Ishikawa (cell line): ENCODE measurements around the gene PARD3.

Experiments
- CEBPB ChIP-seq: IDR thresholded peaks from 2 replicates; pipeline ENCODE4 v1.6.1; 2012
- CREB1 ChIP-seq: IDR thresholded peaks from 2 replicates; pipeline ENCODE4 v1.6.1; 2012; ENCODE audit warnings: low read depth
- EGR1 ChIP-seq: IDR thresholded peaks from 2 replicates; pipeline ENCODE4 v1.6.1; 2012
- EP300 ChIP-seq: IDR thresholded peaks from 2 replicates; pipeline ENCODE4 v1.6.1; 2012; ENCODE audit warnings: borderline replicate concordance
- FOXM1 ChIP-seq: IDR thresholded peaks from 2 replicates; pipeline ENCODE4 v1.6.1; 2012; ENCODE audit warnings: low read depth, borderline replicate concordance
- MAX ChIP-seq: IDR thresholded peaks from 2 replicates; pipeline ENCODE4 v1.6.1; 2012
- NFIC ChIP-seq: IDR thresholded peaks from 2 replicates; pipeline ENCODE4 v1.6.1; 2012
- RAD21 ChIP-seq: IDR thresholded peaks from 2 replicates; pipeline ENCODE4 v1.6.1; 2012; ENCODE audit warnings: low read depth
- REST ChIP-seq: IDR thresholded peaks from 2 replicates; pipeline ENCODE4 v1.6.1; 2012; ENCODE audit warnings: low read depth, mild to moderate bottlenecking
- TAF1 ChIP-seq: IDR thresholded peaks from 2 replicates; pipeline ENCODE4 v1.6.1; 2012; ENCODE audit warnings: low read depth, mild to moderate bottlenecking
- TCF12 ChIP-seq: IDR thresholded peaks from 2 replicates; pipeline ENCODE4 v1.6.1; 2012; ENCODE audit warnings: low read depth
- TEAD4 ChIP-seq: IDR thresholded peaks from 2 replicates; pipeline ENCODE4 v1.6.1; 2012
- USF1 ChIP-seq: IDR thresholded peaks from 2 replicates; pipeline ENCODE4 v1.6.1; 2012
- YY1 ChIP-seq: IDR thresholded peaks from 2 replicates; pipeline ENCODE4 v1.6.1; 2012; ENCODE audit warnings: low read depth
- ZBTB7A ChIP-seq: IDR thresholded peaks from 2 replicates; pipeline ENCODE4 v1.6.1; 2012; ENCODE audit warnings: low read depth

The PARD3 gene

GRCh38 chr10:34850558-34850957 is 35.5 kb upstream of the PARD3 start:
- TF ChIP-seq ZBTB7A (no peak), REST (no peak), TCF12 (no peak), FOXM1 (no peak), CREB1 (no peak), TAF1 (no peak), RAD21 (no peak), NFIC (no peak), EGR1 (no peak)

- TF ChIP-seq ZBTB7A = no peak
- TF ChIP-seq TAF1 = no peak
- TF ChIP-seq RAD21 = no peak
- no peak for TF ChIP-seq REST
- TF ChIP-seq EGR1 = no peak
- no peak for TF ChIP-seq YY1
- TF ChIP-seq EP300 = no peak
- TF ChIP-seq USF1 = no peak
- no peak for TF ChIP-seq CREB1
- no peak for TF ChIP-seq TEAD4
- TF ChIP-seq TCF12 = no peak
- no peak for TF ChIP-seq MAX
- TF ChIP-seq CEBPB = no peak
- TF ChIP-seq NFIC = no peak
- TF ChIP-seq FOXM1 = no peak
Measured at GRCh38 chr10:34850036-34850435, 34.9 kb upstream of the PARD3 start.

GRCh38 chr10:34845070-34845469 is 30.0 kb upstream of the PARD3 start:
- TF ChIP-seq MAX (no peak), TCF12 (no peak), RAD21 (no peak), TEAD4 (no peak), ZBTB7A (no peak), CREB1 (no peak), TAF1 (no peak), EGR1 (no peak), USF1 (no peak), REST (no peak), FOXM1 (no peak), YY1 (no peak), NFIC (no peak)

GRCh38 chr10:34844448-34844847 is 29.4 kb upstream of the PARD3 start:
- TF ChIP-seq EP300 = no peak
- TF ChIP-seq CREB1 = no peak
- TF ChIP-seq ZBTB7A = no peak
- no peak for TF ChIP-seq TCF12
- TF ChIP-seq USF1 = no peak
- no peak for TF ChIP-seq TEAD4
- no peak for TF ChIP-seq TAF1
- no peak for TF ChIP-seq MAX
- no peak for TF ChIP-seq EGR1
- TF ChIP-seq CEBPB = no peak
- TF ChIP-seq FOXM1 = no peak
- TF ChIP-seq YY1 = no peak
- TF ChIP-seq RAD21 = no peak
